ENCODE results near the gene CKM.

- no peak for TF ChIP-seq SPI1 (IDR thresholded peaks at IDR 0.05; ENCODE audit: borderline replicate concordance, low read depth)
- TF ChIP-seq POLR2AphosphoS5 (IDR thresholded peaks at IDR 0.05; ENCODE audit: low read depth), result no peak
- no peak for TF ChIP-seq CTCF (IDR thresholded peaks at IDR 0.05; ENCODE audit: insufficient read depth, low read length)
- TF ChIP-seq, protein P1, sequence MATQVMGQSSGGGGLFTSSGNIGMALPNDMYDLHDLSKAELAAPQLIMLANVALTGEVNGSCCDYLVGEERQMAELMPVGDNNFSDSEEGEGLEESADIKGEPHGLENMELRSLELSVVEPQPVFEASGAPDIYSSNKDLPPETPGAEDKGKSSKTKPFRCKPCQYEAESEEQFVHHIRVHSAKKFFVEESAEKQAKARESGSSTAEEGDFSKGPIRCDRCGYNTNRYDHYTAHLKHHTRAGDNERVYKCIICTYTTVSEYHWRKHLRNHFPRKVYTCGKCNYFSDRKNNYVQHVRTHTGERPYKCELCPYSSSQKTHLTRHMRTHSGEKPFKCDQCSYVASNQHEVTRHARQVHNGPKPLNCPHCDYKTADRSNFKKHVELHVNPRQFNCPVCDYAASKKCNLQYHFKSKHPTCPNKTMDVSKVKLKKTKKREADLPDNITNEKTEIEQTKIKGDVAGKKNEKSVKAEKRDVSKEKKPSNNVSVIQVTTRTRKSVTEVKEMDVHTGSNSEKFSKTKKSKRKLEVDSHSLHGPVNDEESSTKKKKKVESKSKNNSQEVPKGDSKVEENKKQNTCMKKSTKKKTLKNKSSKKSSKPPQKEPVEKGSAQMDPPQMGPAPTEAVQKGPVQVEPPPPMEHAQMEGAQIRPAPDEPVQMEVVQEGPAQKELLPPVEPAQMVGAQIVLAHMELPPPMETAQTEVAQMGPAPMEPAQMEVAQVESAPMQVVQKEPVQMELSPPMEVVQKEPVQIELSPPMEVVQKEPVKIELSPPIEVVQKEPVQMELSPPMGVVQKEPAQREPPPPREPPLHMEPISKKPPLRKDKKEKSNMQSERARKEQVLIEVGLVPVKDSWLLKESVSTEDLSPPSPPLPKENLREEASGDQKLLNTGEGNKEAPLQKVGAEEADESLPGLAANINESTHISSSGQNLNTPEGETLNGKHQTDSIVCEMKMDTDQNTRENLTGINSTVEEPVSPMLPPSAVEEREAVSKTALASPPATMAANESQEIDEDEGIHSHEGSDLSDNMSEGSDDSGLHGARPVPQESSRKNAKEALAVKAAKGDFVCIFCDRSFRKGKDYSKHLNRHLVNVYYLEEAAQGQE (IDR thresholded peaks at IDR 0.05; ENCODE audit: insufficient replicate concordance, low read depth), result no peak
- no peak for TF ChIP-seq GABPA (IDR thresholded peaks at IDR 0.05; ENCODE audit: low read depth)
These were observed 38.9 kb upstream of the CKM start for GRCh38 chr19:45361608-45362007.
